DOHH2 (cell line): Measurements from ENCODE around the gene KPNA1.

ENCODE experiments used
- EZH2phosphoT487 ChIP-seq: fragments of 200-600 bp; sonication (generic); IDR thresholded peaks from 2 replicates; pipeline ENCODE4 v1.6.1; 2017; ENCODE audit warnings: borderline replicate concordance, mild to moderate bottlenecking, antibody characterized with exemption, low read length, moderate library complexity, mixed read lengths
- TF ChIP-seq, protein P1 (sequence below): fragments of 200-600 bp; sonication (generic); IDR thresholded peaks from one replicate; pipeline ENCODE4 v1.5.1; 2014; ENCODE audit warnings: antibody characterized with exemption, mild to moderate bottlenecking, low read depth, low read length; ENCODE audit not compliant: poor library complexity, severe bottlenecking

GRCh38 chr3:122403489-122403888, 111.2 kb downstream of the KPNA1 start:
- TF ChIP-seq, protein P1, sequence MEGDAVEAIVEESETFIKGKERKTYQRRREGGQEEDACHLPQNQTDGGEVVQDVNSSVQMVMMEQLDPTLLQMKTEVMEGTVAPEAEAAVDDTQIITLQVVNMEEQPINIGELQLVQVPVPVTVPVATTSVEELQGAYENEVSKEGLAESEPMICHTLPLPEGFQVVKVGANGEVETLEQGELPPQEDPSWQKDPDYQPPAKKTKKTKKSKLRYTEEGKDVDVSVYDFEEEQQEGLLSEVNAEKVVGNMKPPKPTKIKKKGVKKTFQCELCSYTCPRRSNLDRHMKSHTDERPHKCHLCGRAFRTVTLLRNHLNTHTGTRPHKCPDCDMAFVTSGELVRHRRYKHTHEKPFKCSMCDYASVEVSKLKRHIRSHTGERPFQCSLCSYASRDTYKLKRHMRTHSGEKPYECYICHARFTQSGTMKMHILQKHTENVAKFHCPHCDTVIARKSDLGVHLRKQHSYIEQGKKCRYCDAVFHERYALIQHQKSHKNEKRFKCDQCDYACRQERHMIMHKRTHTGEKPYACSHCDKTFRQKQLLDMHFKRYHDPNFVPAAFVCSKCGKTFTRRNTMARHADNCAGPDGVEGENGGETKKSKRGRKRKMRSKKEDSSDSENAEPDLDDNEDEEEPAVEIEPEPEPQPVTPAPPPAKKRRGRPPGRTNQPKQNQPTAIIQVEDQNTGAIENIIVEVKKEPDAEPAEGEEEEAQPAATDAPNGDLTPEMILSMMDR = no peak
- no peak for TF ChIP-seq EZH2phosphoT487
